Mesendoderm (in vitro differentiated cells): ENCODE measurements around the gene ADRB2.
A peak's percentile ranks its signal among the peaks of the same experiment; 100 is the strongest.

ENCODE experiments used
- DNase-seq: peaks from one replicate; pipeline ENCODE4 v3.0.0; 2013
- H2AK5ac ChIP-seq: 2 replicates; pipeline ENCODE4 v1.6.1; 2013; ENCODE audit warnings: low read length, inconsistent platforms
- H2BK120ac ChIP-seq: 2 replicates; pipeline ENCODE4 v1.6.1; 2013; ENCODE audit warnings: low read depth, mild to moderate bottlenecking, low read length, moderate library complexity, mixed read lengths
- H2BK15ac ChIP-seq: replicated peaks from 2 replicates; pipeline ENCODE4 v1.6.1; 2013; ENCODE audit warnings: low read depth, mild to moderate bottlenecking, moderate library complexity
- H2BK5ac ChIP-seq: 2 replicates; pipeline ENCODE4 v1.6.1; 2013; ENCODE audit warnings: low read length, inconsistent platforms
- H3K18ac ChIP-seq: 2 replicates; pipeline ENCODE4 v1.6.1; 2013; ENCODE audit warnings: mild to moderate bottlenecking, low read length, mixed read lengths
- H3K23ac ChIP-seq: one replicate; pipeline ENCODE4 v1.6.1; 2013; ENCODE audit warnings: low read length
- H3K27ac ChIP-seq: 2 replicates; pipeline ENCODE4 v1.5.1; 2013; ENCODE audit warnings: low read depth, mild to moderate bottlenecking, inconsistent platforms, low read length, moderate library complexity
- H3K27me3 ChIP-seq: 2 replicates; pipeline ENCODE4 v1.6.1; 2013; ENCODE audit warnings: low read length, control low read depth, mild to moderate bottlenecking, inconsistent platforms; ENCODE audit not compliant: insufficient read depth, poor library complexity
- H3K36me3 ChIP-seq: 2 replicates; pipeline ENCODE4 v1.6.1; 2013; ENCODE audit warnings: low read length, inconsistent platforms; ENCODE audit not compliant: control insufficient read depth, insufficient read depth
- H3K4ac ChIP-seq: one replicate; pipeline ENCODE4 v1.6.1; 2013; ENCODE audit warnings: low read depth, mild to moderate bottlenecking, low read length, moderate library complexity
- H3K4me1 ChIP-seq: 2 replicates; pipeline ENCODE4 v1.6.1; 2013; ENCODE audit warnings: low read depth, low read length, inconsistent platforms; ENCODE audit not compliant: control insufficient read depth
- H3K4me2 ChIP-seq: 2 replicates; pipeline ENCODE4 v1.6.1; 2013; ENCODE audit warnings: low read length
- H3K4me3 ChIP-seq: 2 replicates; pipeline ENCODE4 v1.5.1; 2013; ENCODE audit warnings: mild to moderate bottlenecking, low read length
- H3K56ac ChIP-seq: one replicate; pipeline ENCODE4 v1.6.1; 2013; ENCODE audit warnings: low read length
- H3K79me1 ChIP-seq: 2 replicates; pipeline ENCODE4 v1.6.1; 2013; ENCODE audit warnings: low read length, inconsistent platforms
- H3K79me2 ChIP-seq: 2 replicates; pipeline ENCODE4 v1.6.1; 2013; ENCODE audit warnings: mild to moderate bottlenecking, low read length; ENCODE audit not compliant: control insufficient read depth, insufficient read depth
- H3K9ac ChIP-seq: 2 replicates; pipeline ENCODE4 v1.6.1; 2013; ENCODE audit warnings: low read length, inconsistent platforms
- H4K5ac ChIP-seq: one replicate; pipeline ENCODE4 v1.6.1; 2013; ENCODE audit warnings: low read length
- H4K8ac ChIP-seq: one replicate; pipeline ENCODE4 v1.6.1; 2013; ENCODE audit warnings: low read depth, mild to moderate bottlenecking, control low read depth, low read length, moderate library complexity
- WGBS: extraction: QIAGEN DNeasy Blood & Tissue Kit; methylation state at CpG from one replicate; pipeline ENCODE4 v1.1.7; 2013; ENCODE audit warnings: low lambda C conversion rate, missing lambda C conversion rate; ENCODE audit not compliant: insufficient coverage; ENCODE audit errors: extremely low coverage; 5-methylcytosine and 5-hydroxymethylcytosine counted together

Gene ADRB2

DNA sequence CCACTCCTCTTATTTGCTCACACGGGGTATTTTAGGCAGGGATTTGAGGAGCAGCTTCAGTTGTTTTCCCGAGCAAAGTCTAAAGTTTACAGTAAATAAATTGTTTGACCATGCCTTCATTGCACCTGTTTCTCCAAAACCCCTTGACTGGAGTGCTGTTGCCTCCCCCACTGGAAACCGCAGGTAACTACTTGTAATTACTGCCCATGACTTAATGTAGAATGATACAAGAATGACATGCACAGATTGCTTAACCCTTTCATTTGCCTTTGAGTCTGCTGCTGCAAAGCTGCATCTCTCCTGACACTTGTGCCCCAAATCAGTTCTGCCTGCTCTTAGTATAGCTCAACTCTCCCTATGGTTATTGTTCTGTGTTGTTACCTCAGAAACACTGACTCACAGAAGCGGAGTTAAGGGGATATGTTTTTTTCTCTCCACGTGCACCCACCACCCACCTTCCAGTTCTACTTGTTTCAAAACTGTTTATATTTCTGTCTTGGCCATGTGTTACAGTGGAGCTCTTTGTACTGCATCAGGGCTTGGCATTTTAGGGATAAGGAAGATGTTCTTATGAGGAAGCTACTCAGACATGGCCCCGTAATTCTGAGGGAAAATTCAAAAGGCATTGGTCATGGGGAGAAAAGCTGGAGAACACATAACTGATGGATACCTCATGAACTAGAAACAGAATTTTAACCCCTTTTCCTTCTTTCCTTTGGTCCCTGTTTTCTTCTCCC lies 2.3 kb downstream of the ADRB2 start:
- WGBS: no CpG with 5 or more reads among the region's 6 CpGs

GRCh38 chr5:148829248-148829594 lies 2.8 kb downstream of the ADRB2 start:
- no CpG with 5 or more reads among the region's 3 CpGs for WGBS
- Histone ChIP-seq H3K27ac (no peak overlapping the region), H3K56ac (no peak overlapping the region), H3K23ac (no peak overlapping the region), H4K8ac (no peak overlapping the region), H3K4me2 (no peak overlapping the region), H3K9ac (no peak overlapping the region), H3K4ac (no peak overlapping the region), H2AK5ac (no peak overlapping the region), H3K79me2 (no peaks in the 10 kb centered on the region), H4K5ac (no peak overlapping the region), H3K4me3 (no peak overlapping the region), H3K18ac (no peak overlapping the region), H3K4me1 (peaks cover 10% of the 10 kb centered on the region), H2BK15ac (no peak overlapping the region), H2BK120ac (no peak overlapping the region), H3K79me1 (no peaks in the 10 kb centered on the region), H2BK5ac (no peak overlapping the region), H3K27me3 (no peaks in the 10 kb centered on the region), H3K36me3 (no peaks in the 10 kb centered on the region)
- no peak for DNase-seq

More for the DNA sequence above, 2.3 kb downstream of the ADRB2 start:
- Histone ChIP-seq H3K4me3 (no peak overlapping the region), H3K9ac (no peak overlapping the region), H2BK15ac (no peak overlapping the region), H3K27me3 (no peaks in the 10 kb centered on the region), H3K4me1 (peaks cover 10% of the 10 kb centered on the region), H3K18ac (no peak overlapping the region), H3K4ac (no peak overlapping the region), H3K27ac (no peak overlapping the region), H3K56ac (no peak overlapping the region), H2BK120ac (no peak overlapping the region), H3K23ac (no peak overlapping the region), H3K4me2 (no peak overlapping the region), H2AK5ac (no peak overlapping the region), H2BK5ac (no peak overlapping the region), H3K36me3 (no peaks in the 10 kb centered on the region), H3K79me2 (no peaks in the 10 kb centered on the region), H4K8ac (no peak overlapping the region), H4K5ac (no peak overlapping the region), H3K79me1 (no peaks in the 10 kb centered on the region)
- no peak for DNase-seq

- DNase-seq: no peak
- H2BK120ac ChIP-seq: no peak overlapping the region
- H3K4me3 ChIP-seq: no peak overlapping the region
- no peaks in the 10 kb centered on the region for H3K36me3 ChIP-seq
- H3K79me1 ChIP-seq: no peaks in the 10 kb centered on the region
- H3K4me2 ChIP-seq: no peak overlapping the region
- no peak overlapping the region for H2BK5ac ChIP-seq
- no CpG with 5 or more reads among the region's 5 CpGs for WGBS
- H3K27me3 ChIP-seq: no peaks in the 10 kb centered on the region
- no peak overlapping the region for H3K27ac ChIP-seq
- H3K4ac ChIP-seq: no peak overlapping the region
- H3K18ac ChIP-seq: no peak overlapping the region
- peaks cover 10% of the 10 kb centered on the region for H3K4me1 ChIP-seq
- H2AK5ac ChIP-seq: no peak overlapping the region
- no peak overlapping the region for H3K23ac ChIP-seq
- no peak overlapping the region for H2BK15ac ChIP-seq
- H3K79me2 ChIP-seq: no peaks in the 10 kb centered on the region
- H4K8ac ChIP-seq: no peak overlapping the region
- no peak overlapping the region for H3K56ac ChIP-seq
- H4K5ac ChIP-seq: no peak overlapping the region
- H3K9ac ChIP-seq: no peak overlapping the region
Observed at GRCh38 chr5:148829734-148830133, 3.3 kb downstream of the ADRB2 start.

DNA sequence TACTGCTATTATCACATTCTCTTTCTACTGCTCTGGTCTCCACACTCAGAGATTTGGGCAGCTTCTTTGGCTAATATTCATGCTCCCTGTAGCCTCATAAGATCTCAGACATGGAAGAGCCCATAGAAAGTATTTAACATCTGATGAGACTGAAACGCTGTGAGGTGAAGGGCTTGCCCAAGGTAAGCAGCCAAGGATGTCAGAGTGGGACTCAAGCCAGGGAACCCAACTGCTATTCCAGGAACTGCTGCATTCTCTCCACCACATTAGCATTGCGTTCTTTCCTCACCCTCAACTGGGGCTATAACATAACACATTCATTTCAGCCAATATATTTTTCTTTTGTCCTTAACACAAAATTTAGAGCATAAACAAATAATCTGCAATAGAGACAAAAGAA lies 3.8 kb downstream of the ADRB2 start:
- Histone ChIP-seq H3K27me3 (no peaks in the 10 kb centered on the region), H3K9ac (no peak overlapping the region), H3K23ac (no peak overlapping the region), H2AK5ac (no peak overlapping the region), H3K79me2 (no peaks in the 10 kb centered on the region), H3K27ac (no peak overlapping the region), H4K8ac (no peak overlapping the region), H3K18ac (no peak overlapping the region), H2BK5ac (no peak overlapping the region), H3K4me3 (no peak overlapping the region), H3K36me3 (no peaks in the 10 kb centered on the region), H3K56ac (peak overlapping the region; percentile 18), H3K4ac (no peak overlapping the region), H3K79me1 (no peaks in the 10 kb centered on the region), H4K5ac (no peak overlapping the region), H3K4me1 (peaks cover 10% of the 10 kb centered on the region), H2BK15ac (no peak overlapping the region), H3K4me2 (no peak overlapping the region), H2BK120ac (no peak overlapping the region)
- no peak for DNase-seq
- no CpG with 5 or more reads among the region's 2 CpGs for WGBS

DNA sequence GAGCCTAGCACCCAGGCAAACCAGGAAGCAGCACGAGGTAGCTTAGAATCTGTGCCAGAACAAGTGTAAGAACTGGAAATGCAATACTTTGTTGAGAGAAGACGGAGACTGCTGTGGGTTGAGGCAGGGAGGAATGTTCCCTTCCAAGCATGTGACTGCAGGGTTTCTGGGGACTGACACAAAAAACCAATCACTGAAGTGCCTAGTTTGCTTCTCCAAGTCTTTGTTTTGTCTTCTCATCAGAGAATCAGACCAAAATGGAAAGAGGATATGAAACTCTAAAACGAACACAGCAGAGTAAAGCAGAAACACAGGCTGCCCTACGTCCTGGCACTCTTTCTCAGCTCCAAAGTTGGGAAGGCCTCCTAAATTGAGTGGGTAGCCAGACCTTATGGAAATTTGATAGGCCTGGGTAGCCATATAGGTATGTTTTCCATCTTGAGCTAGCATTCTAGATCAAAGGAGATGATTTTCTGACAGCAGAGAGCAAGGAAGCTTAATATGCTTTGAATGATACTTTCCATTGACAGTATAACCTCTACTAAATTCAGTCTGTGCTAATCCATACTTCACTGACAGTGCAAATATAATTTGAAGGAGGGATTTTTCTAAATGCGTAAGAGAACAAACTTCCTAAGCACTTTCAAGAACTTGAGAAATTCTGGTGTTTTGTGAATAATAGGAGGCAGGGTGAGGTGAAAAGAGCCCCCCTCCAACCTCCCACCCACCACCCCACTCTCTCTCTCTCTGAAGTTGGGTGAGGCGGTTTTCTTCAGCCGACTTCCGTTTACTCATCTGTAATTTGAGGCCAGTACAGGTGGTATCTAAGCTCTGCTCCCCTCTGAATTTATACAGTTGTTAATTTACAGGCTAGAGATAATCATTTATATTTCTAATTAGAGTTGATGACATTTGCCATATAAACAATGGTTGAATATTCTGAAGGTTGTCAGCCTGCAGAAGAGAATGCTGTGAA lies 5.5 kb downstream of the ADRB2 start:
- peaks cover 8% of the 10 kb centered on the region for H3K4me1 ChIP-seq
- no peak overlapping the region for H2BK15ac ChIP-seq
- no peaks in the 10 kb centered on the region for H3K27me3 ChIP-seq
- H3K36me3 ChIP-seq: no peaks in the 10 kb centered on the region
- no peaks in the 10 kb centered on the region for H3K79me2 ChIP-seq
- no peak overlapping the region for H2BK120ac ChIP-seq
- H3K9ac ChIP-seq: no peak overlapping the region
- H2AK5ac ChIP-seq: no peak overlapping the region
- WGBS: no CpG with 5 or more reads among the region's 8 CpGs
- H4K5ac ChIP-seq: no peak overlapping the region
- no peak overlapping the region for H3K4ac ChIP-seq
- DNase-seq: no peak
- no peak overlapping the region for H3K27ac ChIP-seq
- H3K18ac ChIP-seq: no peak overlapping the region
- H3K79me1 ChIP-seq: no peaks in the 10 kb centered on the region
- H3K23ac ChIP-seq: no peak overlapping the region
- H4K8ac ChIP-seq: no peak overlapping the region
- H3K4me2 ChIP-seq: no peak overlapping the region
- no peak overlapping the region for H2BK5ac ChIP-seq
- H3K4me3 ChIP-seq: no peak overlapping the region
- no peak overlapping the region for H3K56ac ChIP-seq
